K562 (cell line): ENCODE results near the gene FAM219B. TPM values are rescaled to one million over a fixed set of nuclear protein-coding genes. Genes with fewer than 3 reads are reported as not detected.

Experiments used
- CBX1 ChIP-seq: sonication (generic); IDR thresholded peaks from 2 replicates; pipeline ENCODE4 v1.6.1; 2016; ENCODE audit warnings: antibody characterized with exemption, low read depth, mild to moderate bottlenecking
- HNRNPK ChIP-seq: fragments of 200-400 bp; formaldehyde crosslinking; IDR thresholded peaks from one replicate; pipeline ENCODE4 v1.6.1; 2018; ENCODE audit warnings: mild to moderate bottlenecking, low read depth, low read length; ENCODE audit not compliant: poor library complexity, severe bottlenecking
- LCOR ChIP-seq: sonication (generic); formaldehyde crosslinking; IDR thresholded peaks from 2 replicates; pipeline ENCODE4 v1.8.0; 2022; ENCODE audit warnings: mild to moderate bottlenecking, missing genetic modification reagents
- NFATC3 ChIP-seq: fragments of 450-650 bp; IDR thresholded peaks from 2 replicates; pipeline ENCODE4 v1.6.1; 2017; ENCODE audit warnings: mild to moderate bottlenecking
- PTBP1 ChIP-seq: fragments of 200-400 bp; formaldehyde crosslinking; IDR thresholded peaks from 2 replicates; pipeline ENCODE4 v1.6.1; 2017; ENCODE audit warnings: low read depth, low read length
- TRIM28 ChIP-seq: fragments of 450-650 bp; IDR thresholded peaks from 2 replicates; pipeline ENCODE4 v1.6.1; 2017
- ZNF197 ChIP-seq: fragments of 200-800 bp; sonication (Bioruptor generic); IDR thresholded peaks from 2 replicates; pipeline ENCODE4 v1.6.1; 2016; ENCODE audit warnings: low read depth, missing genetic modification characterization, missing compliant biosample characterization
- ZNF311 ChIP-seq: fragments of 250-450 bp; sonication (Bioruptor Pico); IDR thresholded peaks from 2 replicates; pipeline ENCODE4 v1.4.0; 2020; ENCODE audit warnings: mild to moderate bottlenecking, moderate library complexity
- polyA plus RNA-seq, 8 experiments: library from polyadenylated mRNA; depleted of rRNA in 4 of 8; stranded (reverse) in 5 of 8; unstranded in 3 of 8; fragments of >200 nt; fragmentation: Nextera tagmentation in 2 of 8; fragmentation: Illumina TruSeq in 1 of 8; extraction: Ambion mirVana in 2 of 8; extraction: Trizol in 1 of 8; gene quantifications; 2 replicates each; pipeline versions ENCODE4 v1.2.1 to v1.2.3, GENCODE V29; 2011 to 2014; ENCODE audit warnings: inconsistent platforms in 1 of 8, missing spikeins in 1 of 8
- total RNA-seq, 7 experiments: library from RNA; depleted of rRNA in 6 of 7; stranded (reverse); fragments of >200 nt in 6 of 7; fragmentation: Illumina TruSeq in 2 of 7; extraction: Trizol in 2 of 7; gene quantifications; 2 replicates each; pipeline versions ENCODE4 v1.2.1 to v1.2.3, GENCODE V29; 2011 to 2021; ENCODE audit warnings: low replicate concordance in 1 of 7
- TF ChIP-seq, protein P1 (sequence below): fragments of 450-650 bp; IDR thresholded peaks from 2 replicates; pipeline ENCODE4 v1.6.1; 2016; ENCODE audit warnings: mild to moderate bottlenecking
- TF ChIP-seq, protein P2 (sequence below), 2 experiments: fragments of 200-800 bp in 1 of 2; sonication (Bioruptor generic) in 1 of 2; sonication (generic) in 1 of 2; formaldehyde crosslinking in 1 of 2; IDR thresholded peaks in 1 of 2; conservative IDR thresholded peaks in 1 of 2; 2 replicates each; pipeline versions ENCODE4 v1.5.0 to v1.6.1; 2016 to 2020; ENCODE audit warnings: missing compliant biosample characterization in 1 of 2, missing genetic modification characterization in 1 of 2, missing genetic modification reagents in 1 of 2
- TF ChIP-seq, protein P3 (sequence below): fragments of 250-450 bp; sonication (Bioruptor Pico); IDR thresholded peaks from 2 replicates; pipeline ENCODE4 v1.4.0; 2020
- TF ChIP-seq, protein P4 (sequence below): sonication (generic); formaldehyde crosslinking; IDR thresholded peaks from 2 replicates; pipeline ENCODE4 v1.8.1; 2023; ENCODE audit warnings: mild to moderate bottlenecking, missing genetic modification reagents, moderate library complexity
- TF ChIP-seq, protein P5 (sequence below): fragments of 250-450 bp; sonication (Bioruptor Pico); IDR thresholded peaks from 2 replicates; pipeline ENCODE4 v1.4.0; 2020; ENCODE audit warnings: mild to moderate bottlenecking, moderate library complexity

FAM219B gene
- total and polyA plus RNA-seq, 9 of the 15 experiments (the other 6 are each of a cell fraction or from before 2014, with no cell fraction given) = 6.8 to 50.4 (median 29.4) TPM

DNA sequence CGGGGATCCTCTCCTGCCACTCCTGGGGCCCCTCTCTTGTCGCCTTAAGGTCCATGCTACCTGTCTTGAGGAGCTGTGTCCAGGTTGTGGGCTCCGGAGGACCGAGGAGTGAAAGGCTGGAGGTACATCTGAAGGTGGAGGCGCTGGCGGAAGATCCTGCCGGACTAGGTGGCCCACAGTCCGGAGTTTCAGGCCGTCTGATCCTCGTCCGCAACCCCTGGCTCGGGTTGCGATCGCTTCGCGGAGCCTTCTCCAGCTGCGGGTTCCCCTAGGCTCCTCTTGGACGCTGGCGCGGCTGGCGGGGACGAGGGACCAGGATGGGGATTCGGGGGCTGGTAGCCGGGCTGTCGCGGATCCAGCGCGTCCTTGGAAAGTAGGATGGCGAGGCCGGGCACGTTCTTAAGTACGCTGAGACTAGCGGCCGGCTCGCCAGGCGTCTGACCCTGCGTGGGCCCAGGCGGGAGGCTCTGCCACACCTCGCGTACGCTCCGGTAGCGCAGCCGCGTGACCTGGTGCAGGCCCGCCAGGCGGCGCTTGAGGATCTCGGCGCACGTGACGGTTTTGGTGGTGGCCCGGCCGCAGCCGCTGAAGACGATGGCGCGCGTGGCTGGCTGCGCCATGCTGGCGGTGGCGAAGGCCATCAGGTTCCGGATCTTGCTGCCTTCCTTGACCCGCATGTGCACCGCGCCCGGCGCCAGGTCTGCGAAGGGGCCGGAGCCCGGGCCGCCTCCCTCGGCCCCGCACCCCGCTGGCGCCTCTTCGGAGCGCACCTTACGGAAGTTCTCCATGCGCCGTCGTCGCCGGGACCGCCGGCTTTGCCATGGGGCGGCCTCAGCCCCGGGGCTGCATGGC, 49.4 kb upstream of the FAM219B start (continued):
- TF ChIP-seq, protein P1, sequence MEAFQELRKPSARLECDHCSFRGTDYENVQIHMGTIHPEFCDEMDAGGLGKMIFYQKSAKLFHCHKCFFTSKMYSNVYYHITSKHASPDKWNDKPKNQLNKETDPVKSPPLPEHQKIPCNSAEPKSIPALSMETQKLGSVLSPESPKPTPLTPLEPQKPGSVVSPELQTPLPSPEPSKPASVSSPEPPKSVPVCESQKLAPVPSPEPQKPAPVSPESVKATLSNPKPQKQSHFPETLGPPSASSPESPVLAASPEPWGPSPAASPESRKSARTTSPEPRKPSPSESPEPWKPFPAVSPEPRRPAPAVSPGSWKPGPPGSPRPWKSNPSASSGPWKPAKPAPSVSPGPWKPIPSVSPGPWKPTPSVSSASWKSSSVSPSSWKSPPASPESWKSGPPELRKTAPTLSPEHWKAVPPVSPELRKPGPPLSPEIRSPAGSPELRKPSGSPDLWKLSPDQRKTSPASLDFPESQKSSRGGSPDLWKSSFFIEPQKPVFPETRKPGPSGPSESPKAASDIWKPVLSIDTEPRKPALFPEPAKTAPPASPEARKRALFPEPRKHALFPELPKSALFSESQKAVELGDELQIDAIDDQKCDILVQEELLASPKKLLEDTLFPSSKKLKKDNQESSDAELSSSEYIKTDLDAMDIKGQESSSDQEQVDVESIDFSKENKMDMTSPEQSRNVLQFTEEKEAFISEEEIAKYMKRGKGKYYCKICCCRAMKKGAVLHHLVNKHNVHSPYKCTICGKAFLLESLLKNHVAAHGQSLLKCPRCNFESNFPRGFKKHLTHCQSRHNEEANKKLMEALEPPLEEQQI = no peak
- TF ChIP-seq, protein P2, sequence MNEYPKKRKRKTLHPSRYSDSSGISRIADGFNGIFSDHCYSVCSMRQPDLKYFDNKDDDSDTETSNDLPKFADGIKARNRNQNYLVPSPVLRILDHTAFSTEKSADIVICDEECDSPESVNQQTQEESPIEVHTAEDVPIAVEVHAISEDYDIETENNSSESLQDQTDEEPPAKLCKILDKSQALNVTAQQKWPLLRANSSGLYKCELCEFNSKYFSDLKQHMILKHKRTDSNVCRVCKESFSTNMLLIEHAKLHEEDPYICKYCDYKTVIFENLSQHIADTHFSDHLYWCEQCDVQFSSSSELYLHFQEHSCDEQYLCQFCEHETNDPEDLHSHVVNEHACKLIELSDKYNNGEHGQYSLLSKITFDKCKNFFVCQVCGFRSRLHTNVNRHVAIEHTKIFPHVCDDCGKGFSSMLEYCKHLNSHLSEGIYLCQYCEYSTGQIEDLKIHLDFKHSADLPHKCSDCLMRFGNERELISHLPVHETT (CRISPR knock-in tag; conservative IDR thresholded peaks at IDR 0.05 in 1 of 2, IDR thresholded peaks at IDR 0.05 in 1 of 2) = 0 out of 4 replicates have a peak, but pooled peaks of 1 of the 2 experiments have one; percentile 58
- TF ChIP-seq PTBP1 (peak; percentile 75; the same call in 1 of the 2 replicates), CBX1 (peak; percentile 83), ZNF311 (CRISPR knock-in tag) (no peak), NFATC3 (no peak), ZNF197 (CRISPR knock-in tag) (no peak), HNRNPK (no peak), LCOR (CRISPR knock-in tag) (peak; percentile 98), TRIM28 (no peak)
- TF ChIP-seq, protein P3, sequence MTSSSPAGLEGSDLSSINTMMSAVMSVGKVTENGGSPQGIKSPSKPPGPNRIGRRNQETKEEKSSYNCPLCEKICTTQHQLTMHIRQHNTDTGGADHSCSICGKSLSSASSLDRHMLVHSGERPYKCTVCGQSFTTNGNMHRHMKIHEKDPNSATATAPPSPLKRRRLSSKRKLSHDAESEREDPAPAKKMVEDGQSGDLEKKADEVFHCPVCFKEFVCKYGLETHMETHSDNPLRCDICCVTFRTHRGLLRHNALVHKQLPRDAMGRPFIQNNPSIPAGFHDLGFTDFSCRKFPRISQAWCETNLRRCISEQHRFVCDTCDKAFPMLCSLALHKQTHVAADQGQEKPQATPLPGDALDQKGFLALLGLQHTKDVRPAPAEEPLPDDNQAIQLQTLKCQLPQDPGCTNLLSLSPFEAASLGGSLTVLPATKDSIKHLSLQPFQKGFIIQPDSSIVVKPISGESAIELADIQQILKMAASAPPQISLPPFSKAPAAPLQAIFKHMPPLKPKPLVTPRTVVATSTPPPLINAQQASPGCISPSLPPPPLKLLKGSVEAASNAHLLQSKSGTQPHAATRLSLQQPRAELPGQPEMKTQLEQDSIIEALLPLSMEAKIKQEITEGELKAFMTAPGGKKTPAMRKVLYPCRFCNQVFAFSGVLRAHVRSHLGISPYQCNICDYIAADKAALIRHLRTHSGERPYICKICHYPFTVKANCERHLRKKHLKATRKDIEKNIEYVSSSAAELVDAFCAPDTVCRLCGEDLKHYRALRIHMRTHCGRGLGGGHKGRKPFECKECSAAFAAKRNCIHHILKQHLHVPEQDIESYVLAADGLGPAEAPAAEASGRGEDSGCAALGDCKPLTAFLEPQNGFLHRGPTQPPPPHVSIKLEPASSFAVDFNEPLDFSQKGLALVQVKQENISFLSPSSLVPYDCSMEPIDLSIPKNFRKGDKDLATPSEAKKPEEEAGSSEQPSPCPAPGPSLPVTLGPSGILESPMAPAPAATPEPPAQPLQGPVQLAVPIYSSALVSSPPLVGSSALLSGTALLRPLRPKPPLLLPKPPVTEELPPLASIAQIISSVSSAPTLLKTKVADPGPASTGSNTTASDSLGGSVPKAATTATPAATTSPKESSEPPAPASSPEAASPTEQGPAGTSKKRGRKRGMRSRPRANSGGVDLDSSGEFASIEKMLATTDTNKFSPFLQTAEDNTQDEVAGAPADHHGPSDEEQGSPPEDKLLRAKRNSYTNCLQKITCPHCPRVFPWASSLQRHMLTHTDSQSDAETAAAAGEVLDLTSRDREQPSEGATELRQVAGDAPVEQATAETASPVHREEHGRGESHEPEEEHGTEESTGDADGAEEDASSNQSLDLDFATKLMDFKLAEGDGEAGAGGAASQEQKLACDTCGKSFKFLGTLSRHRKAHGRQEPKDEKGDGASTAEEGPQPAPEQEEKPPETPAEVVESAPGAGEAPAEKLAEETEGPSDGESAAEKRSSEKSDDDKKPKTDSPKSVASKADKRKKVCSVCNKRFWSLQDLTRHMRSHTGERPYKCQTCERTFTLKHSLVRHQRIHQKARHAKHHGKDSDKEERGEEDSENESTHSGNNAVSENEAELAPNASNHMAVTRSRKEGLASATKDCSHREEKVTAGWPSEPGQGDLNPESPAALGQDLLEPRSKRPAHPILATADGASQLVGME = no peak
- TF ChIP-seq, protein P4, sequence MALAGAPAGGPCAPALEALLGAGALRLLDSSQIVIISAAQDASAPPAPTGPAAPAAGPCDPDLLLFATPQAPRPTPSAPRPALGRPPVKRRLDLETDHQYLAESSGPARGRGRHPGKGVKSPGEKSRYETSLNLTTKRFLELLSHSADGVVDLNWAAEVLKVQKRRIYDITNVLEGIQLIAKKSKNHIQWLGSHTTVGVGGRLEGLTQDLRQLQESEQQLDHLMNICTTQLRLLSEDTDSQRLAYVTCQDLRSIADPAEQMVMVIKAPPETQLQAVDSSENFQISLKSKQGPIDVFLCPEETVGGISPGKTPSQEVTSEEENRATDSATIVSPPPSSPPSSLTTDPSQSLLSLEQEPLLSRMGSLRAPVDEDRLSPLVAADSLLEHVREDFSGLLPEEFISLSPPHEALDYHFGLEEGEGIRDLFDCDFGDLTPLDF = peak; percentile 98
- TF ChIP-seq, protein P5, sequence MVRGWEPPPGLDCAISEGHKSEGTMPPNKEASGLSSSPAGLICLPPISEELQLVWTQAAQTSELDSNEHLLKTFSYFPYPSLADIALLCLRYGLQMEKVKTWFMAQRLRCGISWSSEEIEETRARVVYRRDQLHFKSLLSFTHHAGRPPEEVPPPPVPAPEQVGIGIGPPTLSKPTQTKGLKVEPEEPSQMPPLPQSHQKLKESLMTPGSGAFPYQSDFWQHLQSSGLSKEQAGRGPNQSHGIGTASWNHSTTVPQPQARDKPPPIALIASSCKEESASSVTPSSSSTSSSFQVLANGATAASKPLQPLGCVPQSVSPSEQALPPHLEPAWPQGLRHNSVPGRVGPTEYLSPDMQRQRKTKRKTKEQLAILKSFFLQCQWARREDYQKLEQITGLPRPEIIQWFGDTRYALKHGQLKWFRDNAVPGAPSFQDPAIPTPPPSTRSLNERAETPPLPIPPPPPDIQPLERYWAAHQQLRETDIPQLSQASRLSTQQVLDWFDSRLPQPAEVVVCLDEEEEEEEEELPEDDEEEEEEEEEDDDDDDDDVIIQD (CRISPR knock-in tag) = no peak
